GM21717 (cell line): Measurements from ENCODE around the gene STAT5A.

Experiments
- ATAC-seq: cut with Tn5 transposase; IDR thresholded peaks from one replicate; pipeline ENCODE4 v1.9.1; 2021; ENCODE audit warnings: mild to moderate bottlenecking, moderate library complexity; ENCODE audit not compliant: unreplicated experiment

STAT5A gene

GRCh38 chr17:42322382-42323267, 34.3 kb downstream of the STAT5A start:
- peak; percentile 58 for ATAC-seq

- ATAC-seq = peak; percentile 14
Observed at GRCh38 chr17:42323268-42323773, 35.0 kb downstream of the STAT5A start.

GRCh38 chr17:42325026-42325425, 36.7 kb downstream of the STAT5A start:
- ATAC-seq = no peak

GRCh38 chr17:42329025-42329976, 41.0 kb downstream of the STAT5A start:
- no peak for ATAC-seq

- ATAC-seq = peak; percentile 35
Observed at GRCh38 chr17:42333053-42333452, 44.8 kb downstream of the STAT5A start.

- no peak for ATAC-seq
Observed at GRCh38 chr17:42334677-42335076, 46.4 kb downstream of the STAT5A start.

GRCh38 chr17:42337442-42337841, 49.1 kb downstream of the STAT5A start:
- peak; percentile 39 for ATAC-seq

- ATAC-seq = no peak
Observed at GRCh38 chr17:42338427-42338985, 50.2 kb downstream of the STAT5A start.

- no peak for ATAC-seq
Observed at GRCh38 chr17:42339221-42339620, 50.9 kb downstream of the STAT5A start.

- ATAC-seq = no peak
Observed at GRCh38 chr17:42340691-42341127, 52.4 kb downstream of the STAT5A start.

- no peak for ATAC-seq
Observed at GRCh38 chr17:42341568-42341967, 53.3 kb downstream of the STAT5A start.

- no peak for ATAC-seq
Observed at GRCh38 chr17:42342242-42343008, 54.1 kb downstream of the STAT5A start.

GRCh38 chr17:42345396-42346073, 57.2 kb downstream of the STAT5A start:
- ATAC-seq = no peak

- ATAC-seq = no peak
Observed at GRCh38 chr17:42346481-42346880, 58.2 kb downstream of the STAT5A start.

- ATAC-seq = no peak
Observed at GRCh38 chr17:42347198-42347597, 58.9 kb downstream of the STAT5A start.

- no peak for ATAC-seq
Observed at GRCh38 chr17:42347606-42348005, 59.3 kb downstream of the STAT5A start.

- ATAC-seq = no peak
Observed at GRCh38 chr17:42348104-42348503, 59.8 kb downstream of the STAT5A start.

- no peak for ATAC-seq
Observed at GRCh38 chr17:42354956-42355843, 66.9 kb downstream of the STAT5A start.

- no peak for ATAC-seq
Observed at GRCh38 chr17:42358434-42358833, 70.1 kb downstream of the STAT5A start.
